Stimulated activated effector memory CD8-positive, alpha-beta T cell treated with anti-CD3 and anti-CD28 coated beads, Interleukin-12 subunit alpha, Interleukin-12 subunit beta, amount 100 ng/mL, for 72 hours (primary cell): Measurements from ENCODE around the gene PGLYRP2.
"Not testable (repeated sequence)": the region's sequence is repeated elsewhere in the genome, so short reads cannot be mapped to it uniquely, and the experiment has no call there.

Experiments used
- ATAC-seq: fragments of 150-1000 bp; cut with Tn5 transposase; 2 replicates; pipeline ENCODE4 v1.10.0; 2021
- DNase-seq, 2 donors: peaks; one replicate each; pipeline ENCODE4 v3.0.0; 2021 to 2022; ENCODE audit warnings: low spot score in 2 of 2
- H3K27ac Mint-ChIP-seq: one replicate; pipeline ENCODE4 v1.8.0; 2022; ENCODE audit warnings: mild to moderate bottlenecking, mixed read lengths
- H3K36me3 Mint-ChIP-seq: one replicate; pipeline ENCODE4 v1.8.0; 2022; ENCODE audit warnings: mild to moderate bottlenecking, mixed read lengths
- H3K4me1 Mint-ChIP-seq: one replicate; pipeline ENCODE4 v1.8.0; 2022; ENCODE audit warnings: mixed read lengths
- H3K4me3 Mint-ChIP-seq: one replicate; pipeline ENCODE4 v1.8.0; 2022; ENCODE audit warnings: mild to moderate bottlenecking, mixed read lengths
- H3K9me3 Mint-ChIP-seq: one replicate; pipeline ENCODE4 v1.8.0; 2022; ENCODE audit warnings: mixed read lengths

PGLYRP2 gene, protein sequence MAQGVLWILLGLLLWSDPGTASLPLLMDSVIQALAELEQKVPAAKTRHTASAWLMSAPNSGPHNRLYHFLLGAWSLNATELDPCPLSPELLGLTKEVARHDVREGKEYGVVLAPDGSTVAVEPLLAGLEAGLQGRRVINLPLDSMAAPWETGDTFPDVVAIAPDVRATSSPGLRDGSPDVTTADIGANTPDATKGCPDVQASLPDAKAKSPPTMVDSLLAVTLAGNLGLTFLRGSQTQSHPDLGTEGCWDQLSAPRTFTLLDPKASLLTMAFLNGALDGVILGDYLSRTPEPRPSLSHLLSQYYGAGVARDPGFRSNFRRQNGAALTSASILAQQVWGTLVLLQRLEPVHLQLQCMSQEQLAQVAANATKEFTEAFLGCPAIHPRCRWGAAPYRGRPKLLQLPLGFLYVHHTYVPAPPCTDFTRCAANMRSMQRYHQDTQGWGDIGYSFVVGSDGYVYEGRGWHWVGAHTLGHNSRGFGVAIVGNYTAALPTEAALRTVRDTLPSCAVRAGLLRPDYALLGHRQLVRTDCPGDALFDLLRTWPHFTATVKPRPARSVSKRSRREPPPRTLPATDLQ

DNA sequence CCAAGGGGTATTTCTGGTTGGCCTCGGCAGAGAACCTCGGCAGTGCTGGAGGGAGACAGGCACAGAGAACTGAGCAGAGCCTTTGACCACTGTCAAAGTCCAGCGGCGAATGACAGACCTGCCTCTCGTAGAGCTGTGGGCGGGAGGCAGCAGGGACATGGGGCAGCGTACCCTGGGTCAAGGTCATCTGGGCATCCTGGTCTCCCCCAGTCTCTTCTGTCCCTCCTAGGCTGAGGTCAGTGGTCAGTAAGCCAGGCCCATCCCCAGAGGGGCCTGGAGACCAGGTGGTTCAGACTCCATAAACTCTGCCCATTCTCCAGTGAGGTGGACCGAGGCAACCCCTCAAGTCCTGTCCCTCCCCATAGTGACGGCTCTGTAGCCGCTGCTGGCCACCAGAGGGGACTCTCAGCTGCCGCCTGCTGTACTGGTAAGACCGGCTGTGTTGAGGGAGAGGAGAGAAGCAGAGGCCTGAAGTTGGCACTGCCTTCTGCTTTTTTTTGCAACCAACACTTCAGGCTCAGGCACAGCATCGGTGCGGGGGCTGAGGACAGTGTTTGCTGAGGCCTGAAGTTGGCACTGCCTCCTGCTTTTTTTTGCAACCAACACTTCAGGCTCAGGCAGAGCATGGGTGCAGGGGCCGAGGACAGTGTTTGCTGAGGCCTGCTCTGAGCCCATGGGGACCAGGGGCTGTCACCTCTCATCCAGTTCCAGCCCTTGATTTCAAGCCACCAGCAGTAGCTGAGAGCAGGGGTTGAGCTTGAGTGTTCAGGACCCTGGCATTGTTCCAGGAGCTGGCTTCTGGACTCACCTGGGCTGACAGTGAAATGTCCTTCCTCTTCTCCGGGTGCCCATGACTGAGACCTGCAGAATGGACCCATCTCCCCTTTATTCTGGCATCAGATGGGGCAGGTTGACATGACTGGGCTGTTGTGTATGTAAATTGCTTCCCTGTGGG, at the start of gene PGLYRP2:
TSS of gene PGLYRP2 (minus strand) at position 111 of the 955 bp plus-strand sequence. CDS start 130 bp downstream, outside the sequence.
- Mint-ChIP-seq H3K4me3 (no peak within 1 kb of the TSS), H3K9me3 (no peaks in the 10 kb centered on the region), H3K4me1 (peaks cover 42% of the 10 kb centered on the region), H3K36me3 (no peaks in the 10 kb centered on the region), H3K27ac (peak within 1 kb of the TSS; percentile 32)
- no peak for DNase-seq
- no peak for ATAC-seq

DNA sequence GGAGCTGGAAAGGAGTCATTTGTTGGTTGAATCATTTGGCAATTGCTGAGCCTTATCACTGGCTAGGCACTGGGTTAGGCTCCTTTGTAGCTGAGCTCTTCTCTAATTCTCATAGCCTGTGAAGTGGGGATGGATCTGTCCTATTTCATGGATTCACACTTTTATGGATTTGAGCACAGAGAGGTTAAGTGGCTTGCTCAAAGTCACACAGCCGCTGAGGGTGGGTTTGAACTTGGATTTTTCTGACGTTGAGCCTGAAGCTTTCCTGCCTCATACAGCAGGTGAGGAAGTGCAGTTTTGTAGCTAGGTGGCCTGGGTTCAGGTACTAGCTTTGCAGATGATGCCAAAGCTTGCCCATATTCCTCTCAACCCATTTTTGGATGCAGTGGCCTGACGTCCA, 48.4 kb upstream of the PGLYRP2 start:
- Mint-ChIP-seq H3K9me3 (peaks cover 3% of the 10 kb centered on the region), H3K36me3 (no peaks in the 10 kb centered on the region), H3K4me3 (no peak overlapping the region), H3K4me1 (peaks cover 14% of the 10 kb centered on the region), H3K27ac (no peak overlapping the region)
- DNase-seq (no peak), ATAC-seq (no peak)

DNA sequence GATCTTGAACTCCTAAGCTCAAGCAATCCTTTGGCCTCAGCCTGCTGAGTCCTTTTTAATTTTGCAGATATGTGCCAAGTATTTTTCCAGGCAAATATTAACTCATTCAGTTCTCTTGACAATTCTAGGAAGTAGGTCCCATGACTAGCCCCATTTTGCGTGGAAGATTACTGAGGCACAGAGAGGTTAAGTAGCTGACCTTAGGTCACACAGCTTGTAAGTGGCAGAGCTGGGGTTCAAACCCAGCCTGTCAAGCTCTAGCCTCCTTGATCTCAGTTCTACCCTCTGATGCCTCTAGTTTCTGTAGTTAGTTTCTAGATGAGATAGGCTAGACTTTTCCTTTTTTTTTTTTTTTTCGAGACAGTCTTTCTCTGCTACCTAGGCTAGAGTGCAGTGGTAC, 47.1 kb upstream of the PGLYRP2 start:
- DNase-seq (no peak), ATAC-seq (no peak)
- Mint-ChIP-seq H3K4me1 (peaks cover 6% of the 10 kb centered on the region), H3K27ac (peak overlapping the region; percentile 5), H3K36me3 (no peaks in the 10 kb centered on the region), H3K4me3 (no peak overlapping the region), H3K9me3 (peaks cover 3% of the 10 kb centered on the region)

DNA sequence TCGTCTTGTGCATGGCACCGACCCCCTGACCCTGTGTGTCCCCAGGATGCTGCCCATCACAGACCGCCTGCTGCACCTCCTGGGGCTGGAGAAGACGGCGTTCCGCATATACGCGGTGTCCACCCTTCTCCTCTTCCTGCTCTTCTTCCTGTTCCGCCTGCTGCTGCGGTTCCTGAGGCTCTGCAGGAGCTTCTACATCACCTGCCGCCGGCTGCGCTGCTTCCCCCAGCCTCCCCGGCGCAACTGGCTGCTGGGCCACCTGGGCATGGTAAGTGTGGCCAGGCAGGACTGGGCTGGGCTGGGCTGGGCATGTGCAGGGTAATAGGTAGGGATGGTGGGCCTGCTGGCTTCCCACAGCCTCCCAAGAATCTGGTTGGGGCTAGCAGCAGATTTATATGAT, 46.0 kb upstream of the PGLYRP2 start:
- H3K27ac Mint-ChIP-seq = no peak overlapping the region
- peaks cover 6% of the 10 kb centered on the region for H3K4me1 Mint-ChIP-seq
- H3K36me3 Mint-ChIP-seq = no peaks in the 10 kb centered on the region
- no peak overlapping the region for H3K4me3 Mint-ChIP-seq
- ATAC-seq = no peak
- H3K9me3 Mint-ChIP-seq = peaks cover under 1% of the 10 kb centered on the region
- no peak for DNase-seq

DNA sequence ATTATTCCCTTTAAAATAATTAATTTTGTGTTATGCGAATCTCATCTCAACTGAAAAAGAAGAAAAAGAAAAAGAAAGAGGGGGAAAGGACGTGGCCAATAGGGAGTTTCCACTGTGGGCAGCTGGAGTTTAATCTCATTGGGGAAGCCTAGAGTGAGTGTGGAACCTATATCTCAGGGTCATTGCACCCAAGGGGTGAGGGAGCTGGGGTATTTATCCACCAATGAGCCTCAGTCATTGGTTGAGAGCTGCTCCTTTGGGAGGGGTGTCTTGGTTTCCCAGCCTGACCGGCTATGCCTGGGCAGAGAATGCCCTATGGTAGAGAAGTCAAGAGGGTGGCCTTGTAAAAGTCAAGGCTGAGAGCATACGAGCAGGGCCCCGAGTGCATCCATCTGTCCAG, 45.5 kb upstream of the PGLYRP2 start:
- ATAC-seq (no peak), DNase-seq (no peak)
- no peak overlapping the region for H3K4me3 Mint-ChIP-seq

DNA sequence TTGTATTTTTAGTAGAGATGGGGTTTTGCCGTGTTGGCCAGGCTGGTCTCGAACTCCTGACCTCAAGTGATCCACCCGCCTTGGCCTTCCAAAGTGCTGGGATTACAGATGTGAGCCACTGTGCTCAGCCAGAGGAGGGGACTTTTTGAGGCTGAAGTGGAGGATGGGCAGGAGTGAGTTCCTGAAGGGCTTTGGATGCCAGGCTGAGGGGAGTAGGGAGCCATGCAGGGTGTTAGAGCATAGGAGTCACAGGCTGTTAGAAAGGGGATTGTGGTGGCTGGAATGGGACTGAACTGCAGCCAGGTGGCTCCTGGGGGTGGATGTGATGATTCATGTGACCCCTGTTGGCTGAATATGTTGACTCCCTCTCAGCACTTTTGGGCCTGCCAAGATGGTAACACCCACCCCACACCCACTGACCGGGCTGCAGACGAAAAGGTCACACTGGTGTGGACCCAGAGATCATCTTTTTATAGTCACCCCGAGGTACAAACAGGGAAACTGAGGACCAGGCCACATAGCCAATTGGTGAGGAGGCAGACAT, 40.2 kb upstream of the PGLYRP2 start:
- Mint-ChIP-seq H3K36me3 (peaks cover 3% of the 10 kb centered on the region), H3K4me3 (no peak overlapping the region), H3K4me1 (peaks cover 33% of the 10 kb centered on the region), H3K9me3 (no peaks in the 10 kb centered on the region), H3K27ac (peak overlapping the region; percentile 75)
- no peak for DNase-seq
- ATAC-seq = no peak

More for the DNA sequence above, 45.5 kb upstream of the PGLYRP2 start:
- Mint-ChIP-seq H3K27ac (peak overlapping the region; percentile 81), H3K4me1 (peaks cover 6% of the 10 kb centered on the region), H3K9me3 (no peaks in the 10 kb centered on the region), H3K36me3 (no peaks in the 10 kb centered on the region)

DNA sequence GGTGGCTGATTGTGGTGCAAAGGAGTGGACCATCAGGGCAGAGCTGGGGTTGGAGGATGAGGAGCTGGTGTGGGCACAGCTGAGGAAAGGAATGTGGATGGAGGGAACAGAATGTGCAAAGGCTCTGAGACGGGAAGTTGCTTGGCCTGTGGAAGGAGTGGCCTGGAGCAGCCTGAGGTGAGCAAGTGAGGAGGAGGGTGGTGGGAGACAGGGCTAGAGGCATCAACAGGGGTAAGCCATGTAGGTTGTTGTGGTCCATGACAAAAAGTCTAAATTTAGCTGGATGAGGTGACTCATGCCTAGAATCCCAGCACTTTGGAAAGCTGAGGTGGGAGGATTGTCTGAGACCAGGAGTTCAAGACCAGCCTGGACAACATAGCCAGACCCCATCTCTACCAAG, 38.5 kb upstream of the PGLYRP2 start:
- no peaks in the 10 kb centered on the region for H3K9me3 Mint-ChIP-seq
- H3K4me1 Mint-ChIP-seq = peaks cover 33% of the 10 kb centered on the region
- H3K36me3 Mint-ChIP-seq = peaks cover 6% of the 10 kb centered on the region
- DNase-seq = no peak
- no peak for ATAC-seq
- no peak overlapping the region for H3K4me3 Mint-ChIP-seq
- no peak overlapping the region for H3K27ac Mint-ChIP-seq

DNA sequence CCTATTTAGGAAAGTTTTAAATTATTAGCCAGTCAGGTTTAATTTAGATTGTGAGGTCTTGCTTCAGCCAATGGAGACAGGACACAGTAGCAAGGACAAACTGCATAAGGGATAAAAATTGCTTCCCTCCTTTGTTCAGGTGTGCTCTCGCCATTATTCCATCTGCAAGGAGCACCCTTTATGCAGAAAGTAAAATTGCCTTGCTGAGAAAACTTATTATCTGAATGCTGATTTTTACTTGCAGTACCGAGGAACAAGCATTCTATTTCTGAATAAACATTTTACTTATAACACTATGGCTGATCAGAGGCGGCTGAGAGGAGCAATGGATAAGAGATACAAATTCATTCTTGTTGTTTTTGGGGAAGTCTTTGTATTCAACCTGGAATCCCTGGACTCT, 37.1 kb upstream of the PGLYRP2 start:
- Mint-ChIP-seq H3K9me3 (no peaks in the 10 kb centered on the region), H3K4me1 (peaks cover 33% of the 10 kb centered on the region), H3K4me3 (no peak overlapping the region), H3K27ac (no peak overlapping the region), H3K36me3 (peaks cover 6% of the 10 kb centered on the region)
- ATAC-seq = no peak
- no peak for DNase-seq

DNA sequence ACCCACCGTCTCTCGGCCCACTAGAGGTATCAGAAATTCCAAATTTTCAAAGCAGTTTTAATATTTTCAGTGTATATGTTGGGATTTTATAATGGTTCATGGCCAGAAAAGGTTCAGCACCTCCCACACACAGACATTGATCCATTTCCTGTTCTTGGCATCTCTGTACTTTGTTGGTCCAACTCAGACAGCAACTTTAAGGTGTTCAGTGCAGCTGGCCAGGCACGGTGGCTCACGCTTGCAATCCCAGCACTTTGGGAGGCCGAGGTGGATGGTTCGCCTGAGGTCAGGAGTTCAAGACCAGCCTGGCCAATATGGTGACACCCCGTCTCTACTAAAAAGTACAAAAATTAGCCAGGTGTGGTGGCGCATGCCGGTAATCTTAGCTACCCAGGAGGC, 35.9 kb upstream of the PGLYRP2 start:
- not testable (repeated sequence) for H3K9me3 Mint-ChIP-seq, H3K36me3 Mint-ChIP-seq, ATAC-seq, DNase-seq
- Mint-ChIP-seq H3K4me1 (peaks cover 38% of the 10 kb centered on the region), H3K4me3 (peak overlapping the region; percentile 73), H3K27ac (peak overlapping the region; percentile 92)

DNA sequence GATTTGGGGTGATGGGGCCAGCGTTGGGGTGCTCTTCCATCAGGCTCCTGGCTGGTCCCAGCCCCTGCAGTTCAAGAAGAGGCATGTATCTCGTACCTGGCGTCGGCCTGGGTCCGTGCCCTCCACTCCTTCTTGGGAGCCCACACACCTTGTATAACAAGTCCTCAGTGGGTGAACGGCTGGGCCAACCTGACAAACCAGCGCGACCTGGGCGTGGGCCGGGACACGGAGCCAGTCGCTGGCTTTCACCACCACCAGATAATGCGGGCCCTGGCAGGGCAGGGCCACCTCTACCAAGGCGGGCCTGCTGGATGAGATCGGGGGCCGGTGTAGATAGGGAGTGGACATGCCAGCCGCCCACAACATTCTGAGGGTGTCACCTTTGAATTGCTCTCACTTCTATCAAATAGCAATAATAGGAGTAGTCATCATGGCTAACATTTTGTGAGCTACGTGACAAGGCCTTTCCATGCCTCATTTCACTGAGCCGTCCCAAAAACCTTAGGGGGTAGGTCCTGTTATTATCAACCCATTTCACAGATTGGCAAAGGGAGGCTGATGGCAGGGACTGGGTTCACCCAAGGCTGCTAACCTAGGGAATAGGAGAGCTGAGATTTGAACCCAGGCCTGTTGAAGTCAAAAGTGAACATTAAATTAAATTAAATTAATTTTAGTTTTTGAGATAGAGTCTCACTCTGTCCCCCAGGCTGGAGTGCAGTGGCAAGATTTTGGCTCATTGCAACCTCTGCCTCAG, 32.5 kb upstream of the PGLYRP2 start:
- no peaks in the 10 kb centered on the region for H3K9me3 Mint-ChIP-seq
- ATAC-seq (no peak), DNase-seq (no peak)
- peaks cover 6% of the 10 kb centered on the region for H3K36me3 Mint-ChIP-seq
- peaks cover 49% of the 10 kb centered on the region for H3K4me1 Mint-ChIP-seq
- no peak overlapping the region for H3K27ac Mint-ChIP-seq
- H3K4me3 Mint-ChIP-seq = no peak overlapping the region

DNA sequence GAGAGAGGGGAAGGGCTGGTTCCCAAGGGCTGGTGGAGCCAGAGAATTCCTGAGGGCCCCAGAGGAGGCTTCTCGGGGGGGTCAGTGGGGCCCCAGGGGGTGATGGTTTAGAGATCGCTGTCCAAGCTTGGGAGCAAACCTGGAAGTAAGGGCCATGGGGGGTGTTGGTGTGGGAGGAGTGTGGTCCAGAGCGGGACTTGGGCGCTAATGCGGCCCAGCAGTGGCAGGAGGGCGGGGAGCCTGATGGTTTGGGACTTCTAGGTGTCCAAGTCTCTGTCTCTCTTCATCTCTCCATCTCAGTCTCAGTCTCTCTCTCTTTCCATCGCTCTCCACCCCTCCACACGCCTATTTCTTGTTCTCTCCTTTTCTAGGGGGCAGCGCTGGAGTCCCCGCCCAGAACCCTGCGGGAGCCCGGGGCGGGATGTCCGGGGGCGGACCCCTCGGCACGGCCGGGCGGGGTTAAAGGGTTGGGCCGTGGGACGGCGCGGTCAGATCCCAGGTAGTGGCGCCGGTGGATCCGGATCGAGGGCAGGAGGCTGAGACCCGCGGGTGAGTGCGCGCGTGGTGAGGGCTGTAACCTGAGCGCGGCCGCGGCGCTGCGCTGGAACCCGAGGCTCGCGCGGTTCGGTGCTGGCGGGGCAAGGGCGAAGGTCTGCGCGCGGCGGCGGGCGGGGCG, 28.9 kb upstream of the PGLYRP2 start, which contains the start of gene CYP4F22:
TSS of gene CYP4F22 (plus strand) at position 491 of the 676 bp plus-strand sequence. CDS start 16,812 bp downstream, outside the sequence.
- DNase-seq = peak; percentile 11 to 53
- Mint-ChIP-seq H3K27ac (peak within 1 kb of the TSS; percentile 40), H3K4me1 (peaks cover 41% of the 10 kb centered on the region), H3K36me3 (no peaks in the 10 kb centered on the region), H3K4me3 (peak within 1 kb of the TSS; percentile 80), H3K9me3 (no peaks in the 10 kb centered on the region)
- peak; percentile 54 for ATAC-seq

DNA sequence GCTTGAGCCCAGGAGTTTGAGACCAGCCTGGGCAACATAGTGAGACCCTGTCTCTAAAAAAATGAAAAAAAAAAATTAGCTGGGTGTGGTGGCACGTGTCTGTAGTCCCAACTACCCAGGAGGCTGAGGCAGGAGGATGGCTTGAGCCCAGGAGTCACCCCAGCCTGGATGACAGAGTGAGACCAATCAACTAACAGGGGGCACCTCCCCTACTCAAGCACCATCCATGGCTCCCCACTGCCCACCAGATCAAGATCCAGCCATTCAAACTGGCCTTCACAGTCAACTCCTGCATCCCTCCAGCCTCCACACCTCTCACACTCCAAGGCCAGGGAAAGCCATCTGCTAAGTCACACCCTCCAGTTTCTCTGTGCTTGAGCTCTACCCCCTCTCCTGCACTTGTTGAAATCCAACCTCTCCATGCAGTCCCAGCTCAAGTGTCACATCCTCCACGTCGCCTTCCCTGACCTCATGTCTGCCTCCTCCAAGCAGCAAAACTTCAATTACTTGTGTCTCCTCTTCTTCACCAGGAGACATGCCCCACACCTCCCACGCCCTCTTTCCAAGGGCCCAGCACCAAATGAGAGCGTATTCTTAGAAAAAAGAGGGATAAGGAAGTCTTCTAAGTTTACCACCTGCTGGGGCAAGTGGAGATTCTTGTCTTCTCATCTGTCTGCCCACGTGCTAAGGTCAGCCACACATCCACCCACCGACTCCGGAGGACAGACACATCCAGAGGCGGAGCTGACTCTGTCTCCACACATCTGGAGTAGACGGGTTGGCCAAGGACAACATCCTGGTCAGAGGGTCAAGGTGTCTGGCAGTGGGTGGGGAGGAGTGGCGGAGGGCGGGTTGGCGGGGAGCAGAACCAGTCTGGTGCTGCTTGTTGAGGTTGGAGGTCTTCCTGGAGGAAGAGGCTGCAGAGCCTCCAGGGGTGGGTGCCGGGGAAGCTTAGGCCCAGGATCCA, 28.1 kb upstream of the PGLYRP2 start:
- H3K4me1 Mint-ChIP-seq = peaks cover 42% of the 10 kb centered on the region
- H3K36me3 Mint-ChIP-seq = no peaks in the 10 kb centered on the region
- DNase-seq (no peak), ATAC-seq (no peak)
- H3K9me3 Mint-ChIP-seq = no peaks in the 10 kb centered on the region
- peak overlapping the region; percentile 80 for H3K4me3 Mint-ChIP-seq
- H3K27ac Mint-ChIP-seq = no peak overlapping the region

DNA sequence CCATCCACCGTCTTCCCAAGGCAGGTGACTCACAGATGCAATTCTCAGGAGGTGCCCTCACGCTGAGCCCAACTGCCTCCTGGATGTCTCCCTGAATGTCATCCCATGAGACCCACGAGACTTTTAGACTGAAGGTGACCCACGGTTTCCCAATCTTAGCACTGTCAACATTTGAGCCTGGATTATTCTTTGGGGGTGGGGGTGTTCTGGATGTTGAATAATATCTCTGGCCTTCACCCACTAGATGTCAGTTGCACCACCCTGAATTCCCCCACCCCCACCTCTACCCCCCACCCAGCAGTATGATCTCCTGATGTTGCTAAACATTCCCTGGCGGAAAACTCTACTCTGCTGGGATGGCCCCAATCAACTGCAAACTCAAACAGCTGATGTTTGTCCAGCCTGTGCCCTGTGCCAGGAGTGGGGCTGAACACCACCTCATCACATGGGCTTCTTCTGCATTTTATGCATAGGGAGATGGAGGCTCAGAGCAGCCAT, 26.8 kb upstream of the PGLYRP2 start:
- Mint-ChIP-seq H3K27ac (no peak overlapping the region), H3K36me3 (no peaks in the 10 kb centered on the region), H3K9me3 (no peaks in the 10 kb centered on the region), H3K4me3 (no peak overlapping the region), H3K4me1 (peaks cover 54% of the 10 kb centered on the region)
- DNase-seq (no peak), ATAC-seq (no peak)
